GM12891 (cell line): ENCODE measurements around the gene PDLIM4.

Experiments used
- PAX5 ChIP-seq: IDR thresholded peaks from 2 replicates; pipeline ENCODE4 v1.6.1; 2011; ENCODE audit warnings: low read length, moderate library complexity, mild to moderate bottlenecking; ENCODE audit not compliant: insufficient read depth, severe bottlenecking
- POLR2A ChIP-seq: IDR thresholded peaks from 2 replicates; pipeline ENCODE4 v1.6.1; 2011; ENCODE audit warnings: low read depth, low read length, control low read depth
- POLR2AphosphoS5 ChIP-seq: IDR thresholded peaks from 2 replicates; pipeline ENCODE4 v1.6.1; 2011; ENCODE audit warnings: low read depth, low read length, control low read depth
- POU2F2 ChIP-seq: IDR thresholded peaks from 2 replicates; pipeline ENCODE4 v1.6.1; 2011; ENCODE audit warnings: low read depth, mild to moderate bottlenecking, control low read depth, low read length, moderate library complexity
- SPI1 ChIP-seq: IDR thresholded peaks from 2 replicates; pipeline ENCODE4 v1.6.1; 2011; ENCODE audit warnings: low read depth, low read length, control low read depth
- TAF1 ChIP-seq: IDR thresholded peaks from 2 replicates; pipeline ENCODE4 v1.6.1; 2011; ENCODE audit warnings: low read depth, low read length, control low read depth

DNA sequence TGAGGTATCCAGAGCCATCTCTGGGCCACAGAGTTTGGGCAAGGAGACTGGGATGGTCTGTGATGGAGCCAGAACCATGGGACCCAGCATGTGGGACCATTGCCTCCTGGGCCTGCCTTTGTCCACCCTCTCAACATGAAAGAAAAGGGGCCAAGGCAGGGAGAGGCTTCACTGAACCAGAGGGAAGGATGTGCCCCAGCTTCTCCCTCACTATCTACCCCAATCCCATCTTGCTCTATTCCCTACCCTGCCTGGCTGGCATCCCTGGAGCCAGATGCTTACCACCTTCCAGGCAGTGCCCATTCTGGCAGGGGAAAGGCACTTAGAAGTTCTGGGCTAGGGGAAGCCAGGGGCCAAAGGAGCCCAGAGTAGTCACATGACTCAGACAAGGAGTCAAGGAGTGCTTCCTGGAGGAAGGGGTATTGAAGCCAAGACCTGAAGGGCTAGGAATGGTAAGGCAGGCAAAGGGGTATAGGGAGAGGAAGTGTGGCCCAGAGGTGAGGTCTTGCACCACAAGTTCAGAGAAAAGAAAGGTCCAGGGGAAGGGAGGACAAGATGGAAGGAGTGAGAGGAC lies 9.8 kb downstream of the PDLIM4 start:
- TF ChIP-seq POLR2A, result no peak
- no peak for TF ChIP-seq POLR2AphosphoS5
- no peak for TF ChIP-seq POU2F2
- no peak for TF ChIP-seq PAX5
- no peak for TF ChIP-seq TAF1
- TF ChIP-seq SPI1, result no peak
